HG02943 (cell line): Measurements from ENCODE around the gene COG5.

Source experiments
- ATAC-seq: cut with Tn5 transposase; IDR thresholded peaks from one replicate; pipeline ENCODE4 v1.9.1; 2021; ENCODE audit warnings: mild to moderate bottlenecking, low read depth, moderate library complexity; ENCODE audit not compliant: unreplicated experiment

The COG5 gene

GRCh38 chr7:107467972-107468371, 95.7 kb downstream of the COG5 start:
- no peak for ATAC-seq

- no peak for ATAC-seq
These were observed 99.0 kb downstream of the COG5 start for GRCh38 chr7:107464666-107465226.

GRCh38 chr7:107463139-107464078, 100.3 kb downstream of the COG5 start:
- no peak for ATAC-seq

- no peak for ATAC-seq
These were observed 101.7 kb downstream of the COG5 start for GRCh38 chr7:107461938-107462533.

DNA sequence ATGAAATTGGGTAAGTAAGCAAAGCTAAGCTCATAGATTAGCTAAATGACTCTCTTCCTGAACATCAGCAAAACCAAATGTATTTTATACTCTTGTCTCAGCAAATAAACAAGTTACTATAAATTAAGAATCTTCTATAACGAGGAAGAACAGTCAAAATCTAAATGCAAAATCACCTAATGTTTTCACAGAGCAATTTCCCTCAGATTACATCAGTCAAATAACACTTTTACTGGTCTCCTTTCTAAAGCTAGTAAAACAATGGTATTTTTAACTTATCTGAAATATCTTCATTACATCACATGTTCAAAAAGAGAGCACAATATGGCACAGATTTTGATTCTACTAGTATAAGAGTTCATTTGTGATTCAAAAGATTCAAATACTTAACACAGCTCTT, 110.3 kb downstream of the COG5 start:
- no peak for ATAC-seq

- ATAC-seq, result no peak
These were observed 112.8 kb downstream of the COG5 start for GRCh38 chr7:107450970-107451369.

GRCh38 chr7:107446988-107447387, 116.7 kb downstream of the COG5 start:
- ATAC-seq, result no peak

- ATAC-seq, result no peak
These were observed 117.2 kb downstream of the COG5 start for GRCh38 chr7:107446531-107446930.

GRCh38 chr7:107442678-107443077, 121.0 kb downstream of the COG5 start:
- no peak for ATAC-seq

DNA sequence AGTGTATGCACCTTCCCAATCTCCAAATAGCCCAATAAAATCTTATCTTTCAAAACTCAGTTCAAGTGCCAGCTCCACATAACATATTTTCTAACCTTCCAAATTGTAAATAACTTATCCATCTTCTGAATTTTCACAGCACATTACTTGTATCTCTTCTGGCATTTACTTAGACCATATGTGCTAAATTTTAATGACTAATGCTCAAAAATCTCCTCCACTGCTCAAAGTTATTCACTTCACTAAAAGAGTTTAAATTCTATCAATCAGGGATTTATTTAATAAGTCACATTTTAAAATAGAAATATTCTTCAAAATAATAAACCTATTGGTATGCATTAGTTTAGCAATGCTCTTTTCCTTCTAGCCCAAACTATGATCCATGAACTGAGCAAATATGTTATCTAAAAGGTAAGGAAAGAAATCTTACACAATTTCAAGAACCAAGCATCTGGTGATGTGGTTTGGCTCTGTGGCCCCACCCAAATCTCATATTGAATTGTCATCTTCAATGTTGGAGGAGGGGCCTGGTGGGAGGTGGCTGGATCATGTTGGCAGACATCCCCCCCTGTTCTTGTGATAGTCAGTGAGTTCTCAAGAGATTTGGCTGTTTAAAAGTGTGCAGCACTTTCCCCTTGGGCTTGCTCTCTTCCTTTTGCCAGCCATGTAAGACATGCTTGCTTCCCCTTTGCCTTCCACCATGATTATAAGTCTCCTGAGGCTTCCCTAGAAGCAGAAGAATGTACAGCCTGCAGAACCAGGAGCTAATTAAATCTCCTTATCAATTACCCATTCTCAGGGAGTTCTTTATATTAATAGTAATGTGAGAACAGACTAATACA, 121.9 kb downstream of the COG5 start:
- ATAC-seq, result no peak

- ATAC-seq, result no peak
These were observed 124.7 kb downstream of the COG5 start for GRCh38 chr7:107439025-107439424.

DNA sequence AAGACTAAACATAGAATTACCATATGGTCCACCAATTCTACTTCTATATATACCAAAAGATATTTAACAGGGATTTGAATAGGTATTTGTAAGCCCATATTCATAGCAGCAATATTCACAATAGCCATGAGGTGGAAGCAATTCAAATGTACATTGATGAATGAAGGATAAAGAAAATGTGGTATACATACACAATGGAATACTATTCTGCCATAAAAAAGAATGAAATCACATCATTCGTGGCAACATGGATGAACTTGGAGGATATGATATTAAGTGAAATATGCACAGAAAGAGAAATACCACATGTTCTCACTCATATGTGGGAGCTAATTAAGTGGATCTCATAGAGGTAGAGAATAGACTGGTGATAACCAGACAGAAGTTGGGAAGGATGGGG, 128.0 kb downstream of the COG5 start:
- no peak for ATAC-seq

- ATAC-seq, result no peak
These were observed 131.5 kb downstream of the COG5 start for GRCh38 chr7:107432261-107432660.

DNA sequence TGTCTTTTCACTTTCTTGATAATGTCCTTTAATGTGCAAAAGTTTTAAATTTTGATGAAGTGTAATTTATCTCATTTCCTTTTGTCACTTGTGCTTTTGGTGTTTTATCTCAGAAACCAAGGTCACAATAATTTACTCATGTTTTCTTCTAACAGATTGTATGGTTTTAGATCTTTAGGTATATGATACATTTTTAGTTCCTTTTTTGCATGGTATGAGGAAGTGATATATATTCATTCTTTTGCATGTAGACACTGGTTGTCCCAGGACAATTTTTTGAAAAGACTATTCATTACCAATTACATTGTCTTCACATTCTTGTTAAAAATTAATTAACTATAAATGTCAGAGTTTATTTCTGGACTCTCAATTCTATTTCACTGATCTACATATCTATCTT, 133.7 kb downstream of the COG5 start:
- no peak for ATAC-seq

GRCh38 chr7:107428642-107429041, 135.1 kb downstream of the COG5 start:
- no peak for ATAC-seq

DNA sequence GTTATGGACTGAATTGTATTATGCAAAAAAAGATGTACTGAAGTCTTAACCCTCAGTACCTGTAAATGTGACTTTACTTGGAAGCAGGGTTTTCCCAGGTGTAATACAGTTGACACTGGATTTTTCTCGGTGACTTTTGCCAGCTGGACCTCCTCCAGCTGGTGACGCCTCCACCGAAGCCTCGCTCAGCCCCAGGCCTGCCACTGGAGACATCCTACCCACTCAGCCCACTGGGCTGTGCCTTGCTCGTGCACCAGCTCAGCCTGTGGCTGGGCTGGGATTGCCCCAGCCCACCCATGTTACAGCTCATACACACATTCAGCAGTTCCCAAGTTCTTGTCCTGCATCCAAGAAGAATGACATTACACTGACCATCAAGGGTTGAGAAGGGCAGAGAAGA, 136.3 kb downstream of the COG5 start:
- ATAC-seq, result no peak

DNA sequence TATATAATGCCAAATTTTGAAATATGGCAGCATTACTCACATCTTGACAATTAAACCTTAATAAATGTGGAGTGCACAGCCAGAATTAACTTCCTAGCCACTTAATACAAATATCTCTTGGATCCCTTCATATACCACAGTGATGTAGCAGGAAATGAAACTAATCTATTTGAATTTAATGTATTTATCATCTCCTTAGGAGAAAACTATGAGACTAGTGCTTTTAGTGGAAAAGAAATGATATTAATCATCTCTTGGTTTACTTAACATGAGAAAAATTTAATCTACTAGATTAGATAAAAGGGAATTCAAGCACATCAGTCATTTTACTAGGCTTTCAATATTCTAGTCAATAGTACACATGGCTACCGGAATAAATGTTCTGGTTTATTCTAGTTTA, 149.5 kb downstream of the COG5 start:
- ATAC-seq, result no peak

DNA sequence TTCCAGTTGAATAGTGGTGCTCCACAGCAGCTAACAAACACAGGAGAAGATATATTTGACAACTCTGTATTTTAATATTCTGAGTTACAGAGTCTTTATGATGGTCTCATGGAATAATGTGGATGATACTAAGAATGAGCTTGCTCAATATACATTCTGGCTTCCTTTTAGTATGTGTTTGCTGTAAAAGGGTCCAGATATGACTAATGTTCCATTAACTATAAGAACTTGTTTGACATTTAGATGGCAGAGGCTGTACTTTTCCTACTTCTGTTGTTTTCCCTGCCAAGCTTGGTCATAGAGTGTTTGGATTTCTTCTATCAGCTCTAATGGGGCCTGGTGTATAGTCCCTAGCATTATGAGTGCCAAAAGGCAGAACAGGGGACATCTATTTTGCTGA, 155.4 kb downstream of the COG5 start:
- ATAC-seq, result no peak

GRCh38 chr7:107405559-107405958, 158.2 kb downstream of the COG5 start:
- no peak for ATAC-seq

DNA sequence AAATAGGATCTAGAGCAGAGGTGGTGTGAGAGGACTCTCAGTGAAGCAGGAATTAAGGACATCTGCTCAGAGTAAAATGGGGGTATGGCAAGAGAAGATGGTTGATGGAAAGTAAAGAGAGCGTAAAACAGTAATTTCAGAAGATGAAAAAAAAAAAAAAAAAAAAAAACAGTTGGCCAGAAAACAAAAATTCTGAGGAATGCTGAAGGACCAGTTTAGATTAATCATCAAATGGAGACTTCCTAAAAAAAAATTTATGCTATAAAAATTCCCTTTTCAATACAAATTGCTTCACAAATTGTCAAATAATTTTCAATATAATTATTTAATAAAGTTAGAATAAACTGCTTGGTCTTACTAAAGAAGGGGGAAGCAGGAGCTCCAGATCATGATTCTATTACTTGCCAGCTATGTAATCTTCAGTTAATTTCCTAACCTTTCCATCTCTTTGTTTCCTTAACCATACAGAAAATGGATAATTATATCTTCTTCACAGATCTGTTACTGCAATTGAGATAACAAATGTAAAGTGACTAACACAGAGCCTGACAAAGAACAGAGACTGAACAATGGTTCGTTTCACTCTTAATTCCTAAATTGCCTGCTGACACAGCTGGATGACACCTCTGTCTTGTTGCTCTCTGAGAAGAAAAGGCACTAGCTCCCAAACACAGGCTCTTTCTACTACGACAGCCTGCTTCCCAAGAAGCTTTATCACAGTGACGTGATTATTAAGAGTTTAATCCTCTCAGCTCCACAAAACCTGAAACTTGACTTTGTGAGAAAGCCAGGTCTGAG, 158.8 kb downstream of the COG5 start:
- no peak for ATAC-seq
